Measurements from ENCODE around the gene GPC6. TPM values are rescaled to one million over a fixed set of nuclear protein-coding genes. Genes with fewer than 3 reads are reported as not detected.

Gene GPC6
- total and polyA plus RNA-seq, 4 donors = 5.9 to 29.1 (median 18.2) TPM

DNA sequence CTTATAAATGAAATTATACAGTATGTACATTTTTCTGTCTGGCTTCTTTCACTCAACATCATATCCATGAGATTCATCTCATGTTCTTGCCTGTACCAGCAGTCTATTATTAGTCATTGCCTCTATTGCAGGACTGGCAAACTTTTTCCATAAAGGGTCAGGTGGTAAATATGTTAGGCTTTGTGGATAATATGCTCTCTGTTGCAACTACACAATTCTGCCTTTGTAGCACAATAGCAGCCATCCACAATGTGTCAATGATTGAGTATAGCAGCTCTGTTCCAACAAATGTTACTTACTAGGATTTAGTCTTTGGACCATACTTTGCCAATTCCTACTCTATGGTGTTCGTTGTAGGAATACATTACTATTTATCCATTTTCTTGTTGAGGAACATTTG lies 948.5 kb downstream of the GPC6 start:
- H3K9ac ChIP-seq (ENCODE audit: low read depth in 1 of 2, low read length in 2 of 2) = no peak overlapping the region
- H3K9me3 ChIP-seq (ENCODE audit: control insufficient read depth in 4 of 4, low read length in 3 of 4) = no peaks in the 10 kb centered on the region
- H3K27me3 ChIP-seq (ENCODE audit: control insufficient read depth in 4 of 4, insufficient read depth in 4 of 4, low read length in 3 of 4) = no peaks in the 10 kb centered on the region
- WGBS = 86% methylated on average over 1 of the region's 1 CpG
- H3K27ac ChIP-seq (ENCODE audit: low read depth in 1 of 2, low read length in 2 of 2) = no peak overlapping the region
- TF ChIP-seq RAD21 (IDR thresholded peaks at IDR 0.05) (no peak), GABPA (IDR thresholded peaks at IDR 0.05 in 1 of 2, conservative IDR thresholded peaks at IDR 0.05 in 1 of 2) (no peak), YY1 (IDR thresholded peaks at IDR 0.05) (no peak), EGR1 (IDR thresholded peaks at IDR 0.05; ENCODE audit: low read depth in 2 of 2) (no peak), NR2F2 (IDR thresholded peaks at IDR 0.05) (no peak), FOXA2 (IDR thresholded peaks at IDR 0.05) (no peak)
- TF ChIP-seq, protein P1, sequence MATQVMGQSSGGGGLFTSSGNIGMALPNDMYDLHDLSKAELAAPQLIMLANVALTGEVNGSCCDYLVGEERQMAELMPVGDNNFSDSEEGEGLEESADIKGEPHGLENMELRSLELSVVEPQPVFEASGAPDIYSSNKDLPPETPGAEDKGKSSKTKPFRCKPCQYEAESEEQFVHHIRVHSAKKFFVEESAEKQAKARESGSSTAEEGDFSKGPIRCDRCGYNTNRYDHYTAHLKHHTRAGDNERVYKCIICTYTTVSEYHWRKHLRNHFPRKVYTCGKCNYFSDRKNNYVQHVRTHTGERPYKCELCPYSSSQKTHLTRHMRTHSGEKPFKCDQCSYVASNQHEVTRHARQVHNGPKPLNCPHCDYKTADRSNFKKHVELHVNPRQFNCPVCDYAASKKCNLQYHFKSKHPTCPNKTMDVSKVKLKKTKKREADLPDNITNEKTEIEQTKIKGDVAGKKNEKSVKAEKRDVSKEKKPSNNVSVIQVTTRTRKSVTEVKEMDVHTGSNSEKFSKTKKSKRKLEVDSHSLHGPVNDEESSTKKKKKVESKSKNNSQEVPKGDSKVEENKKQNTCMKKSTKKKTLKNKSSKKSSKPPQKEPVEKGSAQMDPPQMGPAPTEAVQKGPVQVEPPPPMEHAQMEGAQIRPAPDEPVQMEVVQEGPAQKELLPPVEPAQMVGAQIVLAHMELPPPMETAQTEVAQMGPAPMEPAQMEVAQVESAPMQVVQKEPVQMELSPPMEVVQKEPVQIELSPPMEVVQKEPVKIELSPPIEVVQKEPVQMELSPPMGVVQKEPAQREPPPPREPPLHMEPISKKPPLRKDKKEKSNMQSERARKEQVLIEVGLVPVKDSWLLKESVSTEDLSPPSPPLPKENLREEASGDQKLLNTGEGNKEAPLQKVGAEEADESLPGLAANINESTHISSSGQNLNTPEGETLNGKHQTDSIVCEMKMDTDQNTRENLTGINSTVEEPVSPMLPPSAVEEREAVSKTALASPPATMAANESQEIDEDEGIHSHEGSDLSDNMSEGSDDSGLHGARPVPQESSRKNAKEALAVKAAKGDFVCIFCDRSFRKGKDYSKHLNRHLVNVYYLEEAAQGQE (IDR thresholded peaks at IDR 0.05) = no peak
- TF ChIP-seq, protein P2, sequence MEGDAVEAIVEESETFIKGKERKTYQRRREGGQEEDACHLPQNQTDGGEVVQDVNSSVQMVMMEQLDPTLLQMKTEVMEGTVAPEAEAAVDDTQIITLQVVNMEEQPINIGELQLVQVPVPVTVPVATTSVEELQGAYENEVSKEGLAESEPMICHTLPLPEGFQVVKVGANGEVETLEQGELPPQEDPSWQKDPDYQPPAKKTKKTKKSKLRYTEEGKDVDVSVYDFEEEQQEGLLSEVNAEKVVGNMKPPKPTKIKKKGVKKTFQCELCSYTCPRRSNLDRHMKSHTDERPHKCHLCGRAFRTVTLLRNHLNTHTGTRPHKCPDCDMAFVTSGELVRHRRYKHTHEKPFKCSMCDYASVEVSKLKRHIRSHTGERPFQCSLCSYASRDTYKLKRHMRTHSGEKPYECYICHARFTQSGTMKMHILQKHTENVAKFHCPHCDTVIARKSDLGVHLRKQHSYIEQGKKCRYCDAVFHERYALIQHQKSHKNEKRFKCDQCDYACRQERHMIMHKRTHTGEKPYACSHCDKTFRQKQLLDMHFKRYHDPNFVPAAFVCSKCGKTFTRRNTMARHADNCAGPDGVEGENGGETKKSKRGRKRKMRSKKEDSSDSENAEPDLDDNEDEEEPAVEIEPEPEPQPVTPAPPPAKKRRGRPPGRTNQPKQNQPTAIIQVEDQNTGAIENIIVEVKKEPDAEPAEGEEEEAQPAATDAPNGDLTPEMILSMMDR (IDR thresholded peaks at IDR 0.05; ENCODE audit: low read depth, low read length, missing input control) = no peak
- TF ChIP-seq, protein P3, sequence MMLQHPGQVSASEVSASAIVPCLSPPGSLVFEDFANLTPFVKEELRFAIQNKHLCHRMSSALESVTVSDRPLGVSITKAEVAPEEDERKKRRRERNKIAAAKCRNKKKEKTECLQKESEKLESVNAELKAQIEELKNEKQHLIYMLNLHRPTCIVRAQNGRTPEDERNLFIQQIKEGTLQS (IDR thresholded peaks at IDR 0.05) = no peak
- H3K4me3 ChIP-seq (ENCODE audit: low read depth in 1 of 3, low read length in 3 of 3) = no peak overlapping the region
- DNase-seq (ENCODE audit: low spot score) = no peak
- peaks cover 2 to 35% (median 25%) of the 10 kb centered on the region in 4 donors for H3K4me1 ChIP-seq (ENCODE audit: control insufficient read depth in 4 of 4, insufficient read depth in 4 of 4, low read length in 3 of 4)
- H3K36me3 ChIP-seq (ENCODE audit: control insufficient read depth in 4 of 4, insufficient read depth in 3 of 4, low read depth in 1 of 4, low read length in 3 of 4) = no peaks in the 10 kb centered on the region

DNA sequence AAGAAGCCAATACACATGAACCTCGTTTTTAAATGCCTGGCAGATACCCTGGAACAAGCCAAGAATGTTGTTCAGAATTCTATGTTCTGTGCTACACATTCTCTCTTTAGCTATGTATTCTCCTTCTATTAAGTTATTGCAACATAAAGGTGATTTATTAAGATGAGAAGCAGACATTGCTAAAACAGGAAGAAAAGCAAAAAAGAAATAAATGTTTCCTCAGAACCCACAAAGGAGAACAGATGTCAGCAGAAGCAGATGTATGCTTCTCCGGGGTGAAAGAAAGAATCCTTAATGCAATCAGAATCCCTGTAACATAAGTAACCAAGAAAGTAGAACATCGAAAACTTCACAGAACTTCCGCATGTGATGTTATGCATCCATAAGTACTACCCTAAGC lies 950.0 kb downstream of the GPC6 start:
- no peak for DNase-seq (ENCODE audit: low spot score)
- no peaks in the 10 kb centered on the region for H3K27me3 ChIP-seq (ENCODE audit: control insufficient read depth in 4 of 4, insufficient read depth in 4 of 4, low read length in 3 of 4)
- WGBS = 79% methylated on average over 4 of the region's 4 CpGs
- TF ChIP-seq, protein P2 (IDR thresholded peaks at IDR 0.05; ENCODE audit: low read depth, low read length, missing input control) = no peak
- TF ChIP-seq TAF1 (conservative IDR thresholded peaks at IDR 0.05) = no peak
- no peak for TF ChIP-seq HNF4G (IDR thresholded peaks at IDR 0.05)
- no peak for TF ChIP-seq HNF4A (conservative IDR thresholded peaks at IDR 0.05)
- TF ChIP-seq YY1 (IDR thresholded peaks at IDR 0.05) = no peak
- TF ChIP-seq RAD21 (IDR thresholded peaks at IDR 0.05) = no peak
- TF ChIP-seq, protein P4, sequence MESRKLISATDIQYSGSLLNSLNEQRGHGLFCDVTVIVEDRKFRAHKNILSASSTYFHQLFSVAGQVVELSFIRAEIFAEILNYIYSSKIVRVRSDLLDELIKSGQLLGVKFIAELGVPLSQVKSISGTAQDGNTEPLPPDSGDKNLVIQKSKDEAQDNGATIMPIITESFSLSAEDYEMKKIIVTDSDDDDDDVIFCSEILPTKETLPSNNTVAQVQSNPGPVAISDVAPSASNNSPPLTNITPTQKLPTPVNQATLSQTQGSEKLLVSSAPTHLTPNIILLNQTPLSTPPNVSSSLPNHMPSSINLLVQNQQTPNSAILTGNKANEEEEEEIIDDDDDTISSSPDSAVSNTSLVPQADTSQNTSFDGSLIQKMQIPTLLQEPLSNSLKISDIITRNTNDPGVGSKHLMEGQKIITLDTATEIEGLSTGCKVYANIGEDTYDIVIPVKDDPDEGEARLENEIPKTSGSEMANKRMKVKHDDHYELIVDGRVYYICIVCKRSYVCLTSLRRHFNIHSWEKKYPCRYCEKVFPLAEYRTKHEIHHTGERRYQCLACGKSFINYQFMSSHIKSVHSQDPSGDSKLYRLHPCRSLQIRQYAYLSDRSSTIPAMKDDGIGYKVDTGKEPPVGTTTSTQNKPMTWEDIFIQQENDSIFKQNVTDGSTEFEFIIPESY (IDR thresholded peaks at IDR 0.05) = no peak
- no peak for TF ChIP-seq EGR1 (IDR thresholded peaks at IDR 0.05; ENCODE audit: low read depth in 2 of 2)
- TF ChIP-seq, protein P3 (IDR thresholded peaks at IDR 0.05) = no peak
- no peaks in the 10 kb centered on the region for H3K9me3 ChIP-seq (ENCODE audit: control insufficient read depth in 4 of 4, low read length in 3 of 4)
- H3K36me3 ChIP-seq (ENCODE audit: control insufficient read depth in 4 of 4, insufficient read depth in 3 of 4, low read depth in 1 of 4, low read length in 3 of 4) = no peaks in the 10 kb centered on the region
- peaks cover 0 to 36% (median 19%) of the 10 kb centered on the region in 4 donors for H3K4me1 ChIP-seq (ENCODE audit: control insufficient read depth in 4 of 4, insufficient read depth in 4 of 4, low read length in 3 of 4)
- no peak overlapping the region for H3K4me3 ChIP-seq (ENCODE audit: low read depth in 1 of 3, low read length in 3 of 3)
- no peak overlapping the region for H3K9ac ChIP-seq (ENCODE audit: low read depth in 1 of 2, low read length in 2 of 2)
- H3K27ac ChIP-seq (ENCODE audit: low read depth in 1 of 2, low read length in 2 of 2) = no peak overlapping the region

All from liver (tissue), 9 donors.